HUDEP-2 (cell line): ENCODE data around the gene NEU3.

Experiments
- DNase-seq, 76 experiments: peaks; one replicate each; lab custom pipeline; 2025; ENCODE audit not compliant: unreplicated experiment in 76 of 76; lab: John Stamatoyannopoulos, UW

Gene NEU3

DNA sequence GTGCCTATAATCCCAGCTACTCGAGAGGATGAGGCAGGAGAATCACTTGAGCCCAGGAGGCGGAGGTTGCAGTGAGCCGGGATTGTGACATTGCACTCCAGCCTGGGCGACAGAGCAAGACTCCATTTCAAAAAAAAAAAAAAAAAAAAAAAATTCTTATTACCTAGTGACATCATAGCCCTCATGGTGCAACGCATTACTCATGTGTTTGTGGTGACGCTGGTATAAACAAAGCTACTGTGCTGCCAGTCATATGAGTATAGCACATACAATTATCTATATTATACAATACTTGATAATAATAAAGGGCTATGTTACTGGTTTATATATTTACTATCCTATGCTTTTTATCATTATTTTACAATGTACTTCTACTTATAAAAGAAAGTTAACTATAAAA lies 66.8 kb downstream of the NEU3 start:
- no peak for DNase-seq

DNA sequence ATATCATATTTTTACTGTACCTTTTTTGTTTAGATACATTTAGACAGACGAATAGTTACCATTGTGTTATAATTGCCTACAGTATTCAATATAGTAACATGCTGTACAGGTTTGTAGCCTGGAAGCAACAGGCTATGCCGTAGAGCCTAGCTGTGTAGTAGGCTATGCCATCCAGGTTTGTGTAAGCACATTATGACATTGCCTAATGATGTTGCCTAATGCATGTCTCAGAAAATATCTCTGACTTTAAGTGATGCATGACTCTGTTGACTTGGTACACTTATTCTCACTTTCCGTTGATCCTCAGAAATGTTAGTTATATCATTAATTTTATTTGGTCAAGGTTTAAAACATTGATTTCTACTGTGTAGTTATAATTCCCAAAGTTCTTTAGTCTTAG lies 68.1 kb downstream of the NEU3 start:
- DNase-seq, result no peak

DNA sequence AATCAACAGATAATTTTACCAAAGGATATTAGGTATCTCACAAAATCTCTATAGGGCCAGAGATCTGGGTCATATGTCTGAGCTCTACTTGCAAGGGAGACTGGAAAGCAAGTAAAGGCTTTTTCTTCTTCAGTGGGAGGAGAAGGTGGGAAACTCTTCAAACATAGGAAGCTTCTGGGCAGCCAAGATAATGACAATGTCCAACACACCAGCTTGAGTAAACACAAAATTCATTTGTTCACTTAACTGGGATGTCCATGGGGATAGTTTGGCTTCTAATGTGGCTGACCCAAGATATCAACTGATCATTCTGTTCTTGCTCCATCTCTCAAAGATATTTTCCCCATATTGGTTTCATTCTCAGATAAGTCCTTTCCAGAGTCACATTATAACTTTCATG lies 70.6 kb downstream of the NEU3 start:
- DNase-seq, result no peak

DNA sequence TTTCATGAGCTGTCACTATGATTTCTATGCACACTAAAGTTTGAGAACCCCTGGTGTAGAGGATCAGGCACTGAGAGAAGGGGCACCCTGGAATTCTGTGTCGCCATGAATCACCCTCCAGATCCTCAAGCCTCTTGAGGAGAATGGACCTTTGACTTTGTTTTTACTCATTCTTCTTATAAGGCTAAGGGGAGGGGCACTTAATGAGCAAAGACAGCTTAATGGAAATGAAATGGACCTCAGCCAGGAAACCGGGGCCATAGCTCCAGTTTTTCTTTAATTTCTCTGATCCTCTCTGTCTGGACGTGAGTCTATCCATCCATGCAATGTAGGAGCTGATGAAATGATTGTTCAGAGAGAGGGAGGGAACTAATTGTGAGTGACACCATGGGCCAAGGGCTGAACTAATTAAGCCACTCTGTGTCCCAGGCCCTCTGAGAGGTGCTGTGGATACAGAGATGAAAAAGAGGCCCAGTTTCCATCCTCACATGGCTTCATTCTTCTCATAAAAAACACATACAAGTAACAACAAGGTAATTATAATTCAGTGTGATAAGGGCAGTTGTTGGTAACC lies 75.1 kb downstream of the NEU3 start:
- no peak for DNase-seq

DNA sequence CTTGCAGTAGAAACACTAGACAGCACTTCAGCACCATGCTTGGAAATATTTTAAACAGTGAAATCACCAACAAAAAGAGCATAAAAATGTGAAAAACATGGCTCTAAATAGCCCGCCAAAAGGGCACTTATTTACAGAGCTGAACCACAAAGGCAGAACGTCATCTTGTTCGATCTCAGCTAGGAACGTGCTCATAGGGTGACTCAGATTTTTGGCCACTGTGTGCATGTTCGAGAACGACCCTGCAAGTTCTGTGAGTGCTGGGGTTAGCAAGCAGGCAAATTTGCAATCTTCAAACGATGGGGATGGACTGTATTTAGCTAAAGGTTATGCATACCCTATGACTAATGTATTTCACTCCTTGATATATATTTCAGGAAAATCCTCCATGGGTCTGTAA lies 77.3 kb downstream of the NEU3 start:
- DNase-seq, result no peak
